Lower leg skin (tissue), 4 donors: Measurements from ENCODE around the gene HUNK. TPM values are rescaled to one million over a fixed set of nuclear protein-coding genes. Genes with fewer than 3 reads are reported as not detected.
"Not testable (repeated sequence)": the region's sequence is repeated elsewhere in the genome, so short reads cannot be mapped to it uniquely, and the experiment has no call there.

Source experiments
- DNase-seq, 2 donors: peaks; one replicate each; pipeline ENCODE4 v3.0.0-alpha.2; 2019; ENCODE audit warnings: low spot score in 2 of 2
- H3K4me3 ChIP-seq: fragments of 200-600 bp; sonication (generic); 2 replicates; pipeline ENCODE4 v1.5.1; 2017; ENCODE audit warnings: mild to moderate bottlenecking, low read depth; ENCODE audit not compliant: poor library complexity, severe bottlenecking
- POLR2A ChIP-seq, 2 donors: fragments of 450-650 bp; IDR thresholded peaks; one replicate each; pipeline ENCODE4 v1.6.1; 2016 to 2017; ENCODE audit warnings: antibody characterized with exemption in 2 of 2, mild to moderate bottlenecking in 1 of 2, moderate library complexity in 1 of 2
- WGBS, 2 donors: methylation state at CpG; one replicate each; pipeline ENCODE4 v1.1.5; 2018; 5-methylcytosine and 5-hydroxymethylcytosine counted together
- intact Hi-C: fragments of 100-400 bp; cut with DNase I; formaldehyde crosslinking; loops from one replicate; pipeline ENCODE4 v1.15.0; 2023; ENCODE audit warnings: low total_unique reads
- total RNA-seq, 4 donors: library from RNA; depleted of rRNA; stranded (reverse); fragments of >200 nt; gene quantifications; one replicate each; pipeline ENCODE4 v1.1.0, GENCODE V29; 2016
- TF ChIP-seq, protein P1 (sequence below), 3 donors: fragments of 450-650 bp; IDR thresholded peaks; one replicate each; pipeline ENCODE4 v1.5.1; 2016; ENCODE audit warnings: antibody characterized with exemption in 3 of 3, mild to moderate bottlenecking in 3 of 3, moderate library complexity in 2 of 3

Gene HUNK
- total RNA-seq, 4 donors from 2014 or later, result 2.8 to 4.0 (median 3.5) TPM

DNA sequence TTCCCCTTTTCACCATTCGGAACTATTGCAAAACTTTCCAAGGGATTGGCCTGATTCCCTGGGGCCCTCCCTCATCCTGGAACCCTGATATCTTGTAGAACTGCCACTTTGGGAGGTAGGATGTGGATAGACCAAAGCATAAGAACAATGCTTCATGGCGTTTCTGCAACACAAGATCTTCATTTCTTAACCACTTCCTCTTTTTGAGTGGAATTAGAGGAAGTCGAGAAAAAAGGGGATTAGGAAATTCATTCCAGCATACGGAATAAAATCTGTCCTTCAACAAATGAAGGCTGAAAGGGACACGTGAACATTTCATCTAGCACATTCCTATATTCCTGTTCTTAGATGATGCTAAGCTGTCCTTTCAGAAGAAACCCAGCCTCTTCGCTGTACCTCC, 149.3 kb downstream of the HUNK start:
- WGBS, 2 donors, result 42 to 44% methylated on average over 6 of the region's 6 CpGs
- intact Hi-C loops, result no loop called here
- TF ChIP-seq, protein P1, sequence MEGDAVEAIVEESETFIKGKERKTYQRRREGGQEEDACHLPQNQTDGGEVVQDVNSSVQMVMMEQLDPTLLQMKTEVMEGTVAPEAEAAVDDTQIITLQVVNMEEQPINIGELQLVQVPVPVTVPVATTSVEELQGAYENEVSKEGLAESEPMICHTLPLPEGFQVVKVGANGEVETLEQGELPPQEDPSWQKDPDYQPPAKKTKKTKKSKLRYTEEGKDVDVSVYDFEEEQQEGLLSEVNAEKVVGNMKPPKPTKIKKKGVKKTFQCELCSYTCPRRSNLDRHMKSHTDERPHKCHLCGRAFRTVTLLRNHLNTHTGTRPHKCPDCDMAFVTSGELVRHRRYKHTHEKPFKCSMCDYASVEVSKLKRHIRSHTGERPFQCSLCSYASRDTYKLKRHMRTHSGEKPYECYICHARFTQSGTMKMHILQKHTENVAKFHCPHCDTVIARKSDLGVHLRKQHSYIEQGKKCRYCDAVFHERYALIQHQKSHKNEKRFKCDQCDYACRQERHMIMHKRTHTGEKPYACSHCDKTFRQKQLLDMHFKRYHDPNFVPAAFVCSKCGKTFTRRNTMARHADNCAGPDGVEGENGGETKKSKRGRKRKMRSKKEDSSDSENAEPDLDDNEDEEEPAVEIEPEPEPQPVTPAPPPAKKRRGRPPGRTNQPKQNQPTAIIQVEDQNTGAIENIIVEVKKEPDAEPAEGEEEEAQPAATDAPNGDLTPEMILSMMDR (IDR thresholded peaks at IDR 0.05), result no peak
- TF ChIP-seq POLR2A (IDR thresholded peaks at IDR 0.05), result no peak
- DNase-seq, result no peak
- H3K4me3 ChIP-seq, result no peak overlapping the region

DNA sequence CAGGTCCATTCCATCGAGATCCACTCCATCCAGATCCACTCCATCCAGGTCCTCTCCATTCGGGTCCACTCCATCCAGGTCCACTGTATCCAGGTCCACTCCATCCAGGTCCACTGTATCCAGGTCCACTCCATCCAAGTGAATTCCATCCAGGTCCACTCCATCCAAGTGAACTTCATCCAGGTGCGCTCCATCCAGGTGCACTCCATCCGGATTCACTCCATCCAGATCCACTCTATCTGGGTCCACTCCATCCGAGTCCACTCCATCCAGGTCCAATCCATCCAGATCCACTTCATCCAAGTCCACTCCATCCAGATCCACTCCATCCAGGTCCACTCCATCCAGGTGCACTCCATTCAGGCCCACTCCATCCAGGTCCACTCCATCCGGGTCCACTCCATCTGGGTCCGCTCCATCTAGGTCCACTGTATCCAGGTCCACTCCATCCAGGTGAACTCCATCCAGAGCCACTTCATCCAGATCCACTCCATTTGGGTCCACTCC, 157.4 kb downstream of the HUNK start:
- intact Hi-C loops, result no loop called here
- no peak for DNase-seq
- 64 to 65% methylated on average over 7 of the region's 7 CpGs for WGBS, 2 donors

DNA sequence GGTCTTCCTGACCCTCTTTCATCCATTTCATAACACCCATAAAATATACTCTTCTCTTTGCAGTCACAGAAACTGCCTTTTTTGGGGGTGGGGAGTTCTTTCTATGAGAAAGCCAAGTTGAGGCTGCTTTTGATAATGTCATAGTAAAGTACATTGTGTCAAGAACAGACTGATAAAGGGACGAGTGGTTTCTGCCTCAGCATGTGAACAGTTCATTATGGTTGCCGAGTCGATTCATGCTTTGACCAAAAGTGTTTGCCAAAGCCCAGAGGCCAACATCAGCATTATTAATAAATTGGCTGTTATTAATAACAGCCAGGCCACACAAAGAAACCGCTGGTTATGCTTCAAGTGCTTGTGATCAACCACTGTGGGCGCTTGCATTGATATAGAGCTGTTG, 162.0 kb downstream of the HUNK start:
- no peak overlapping the region for H3K4me3 ChIP-seq
- no peak for DNase-seq
- 94 to 95% methylated on average over 5 of the region's 5 CpGs for WGBS, 2 donors
- intact Hi-C loops, result no loop called here
- TF ChIP-seq, protein P1 (IDR thresholded peaks at IDR 0.05), result no peak
- TF ChIP-seq POLR2A (IDR thresholded peaks at IDR 0.05), result no peak

More for the DNA sequence above, 157.4 kb downstream of the HUNK start:
- TF ChIP-seq, protein P1 (IDR thresholded peaks at IDR 0.05), result no peak
- TF ChIP-seq POLR2A (IDR thresholded peaks at IDR 0.05), result no peak
- H3K4me3 ChIP-seq, result no peak overlapping the region

DNA sequence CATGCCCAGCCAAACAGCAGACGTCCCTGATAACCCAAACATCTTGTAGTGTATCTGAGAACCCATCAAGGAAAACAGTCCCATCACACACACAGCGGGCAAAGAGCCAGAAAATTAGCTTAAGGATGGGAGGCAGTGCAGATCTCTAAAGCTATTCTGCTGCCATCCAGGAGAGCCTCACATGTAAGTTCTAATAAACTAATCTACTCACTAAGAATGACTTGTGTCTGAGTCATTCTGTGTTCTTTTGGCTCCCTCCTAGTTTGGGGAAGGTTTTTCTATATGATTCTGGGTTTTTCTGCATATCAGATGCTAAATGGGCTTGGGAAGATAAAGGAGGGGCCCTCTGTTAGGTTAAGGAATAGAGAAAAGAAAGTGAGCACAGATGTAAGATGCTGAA, 162.8 kb downstream of the HUNK start:
- no peak overlapping the region for H3K4me3 ChIP-seq
- TF ChIP-seq, protein P1 (IDR thresholded peaks at IDR 0.05), result no peak
- no peak for TF ChIP-seq POLR2A (IDR thresholded peaks at IDR 0.05)
- no peak for DNase-seq
- WGBS, 2 donors, result 79 to 89% methylated on average over 2 of the region's 2 CpGs
- intact Hi-C loops, result no loop called here

DNA sequence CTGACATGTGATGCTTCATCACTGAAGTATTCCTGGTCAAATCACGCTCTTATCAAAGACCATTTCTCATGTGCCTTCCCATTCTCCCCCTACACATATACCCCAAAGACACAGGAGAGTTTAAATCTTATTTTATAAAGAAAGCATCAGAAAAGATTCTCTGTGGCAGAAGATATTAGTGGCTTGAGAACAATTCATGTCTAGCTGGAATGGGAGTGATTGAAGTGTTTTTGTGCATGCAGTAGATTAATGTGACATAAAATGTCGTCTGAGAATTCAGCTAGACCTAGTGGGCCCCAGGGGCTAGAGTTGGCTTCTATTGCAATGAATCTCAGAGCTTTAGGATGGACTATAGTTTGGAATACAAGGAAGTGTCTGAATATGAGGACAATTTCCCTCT, 163.9 kb downstream of the HUNK start:
- TF ChIP-seq, protein P1 (IDR thresholded peaks at IDR 0.05), result no peak
- TF ChIP-seq POLR2A (IDR thresholded peaks at IDR 0.05), result no peak
- DNase-seq, result no peak
- intact Hi-C loops, result no loop called here
- 83% methylated on average over 2 of the region's 2 CpGs for WGBS, 2 donors
- H3K4me3 ChIP-seq, result no peak overlapping the region

DNA sequence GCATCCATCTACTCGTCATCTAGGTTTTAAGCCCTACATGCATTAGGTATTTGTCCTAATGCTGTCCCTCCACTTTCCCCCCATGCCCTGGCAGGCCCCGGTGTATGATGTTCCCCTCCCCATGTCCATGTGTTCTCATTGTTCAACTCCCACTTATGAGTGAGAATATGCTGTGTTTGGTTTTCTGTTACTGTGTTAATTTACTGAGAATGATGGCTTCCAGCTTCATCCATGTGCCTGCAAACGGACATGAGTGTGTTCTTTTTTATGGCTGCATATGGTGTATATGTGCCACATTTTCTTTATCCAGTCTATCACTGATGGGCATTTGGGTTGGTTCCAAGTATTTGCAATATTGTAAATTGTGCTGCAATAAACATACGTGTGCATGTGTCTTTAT, 165.9 kb downstream of the HUNK start:
- DNase-seq, intact Hi-C loops, H3K4me3 ChIP-seq: not testable (repeated sequence)
- WGBS, 2 donors, result 86 to 89% methylated on average over 4 of the region's 4 CpGs
